H9 (cell line): ENCODE results near the gene SYNGR1. TPM values are rescaled to one million over a fixed set of nuclear protein-coding genes. Genes with fewer than 3 reads are reported as not detected.

ENCODE experiments used
- DNase-seq: peaks from one replicate; pipeline ENCODE4 v3.0.0-alpha.2; 2017
- H2AFZ ChIP-seq: one replicate; pipeline ENCODE4 v1.6.1; 2013; ENCODE audit warnings: mild to moderate bottlenecking, low read length, control low read depth, moderate library complexity
- H2AK5ac ChIP-seq: 2 replicates; pipeline ENCODE4 v1.6.1; 2013; ENCODE audit warnings: low read length, control low read depth, mixed read lengths; ENCODE audit not compliant: insufficient read length
- H2BK120ac ChIP-seq: one replicate; pipeline ENCODE4 v1.6.1; 2013; ENCODE audit warnings: low read depth, mild to moderate bottlenecking, low read length, control low read depth, inconsistent platforms; ENCODE audit not compliant: poor library complexity, severe bottlenecking
- H2BK12ac ChIP-seq: 2 replicates; pipeline ENCODE4 v1.6.1; 2013; ENCODE audit warnings: low read length, control low read depth, mixed read lengths, low read depth; ENCODE audit not compliant: insufficient read length
- H2BK15ac ChIP-seq: 2 replicates; pipeline ENCODE4 v1.6.1; 2013; ENCODE audit warnings: low read depth, low read length, control low read depth
- H2BK20ac ChIP-seq: one replicate; pipeline ENCODE4 v1.6.1; 2013; ENCODE audit warnings: low read depth, mild to moderate bottlenecking, low read length, control low read depth, inconsistent platforms; ENCODE audit not compliant: poor library complexity, severe bottlenecking
- H2BK5ac ChIP-seq: 2 replicates; pipeline ENCODE4 v1.6.1; 2013; ENCODE audit warnings: low read length, control low read depth, mixed read lengths; ENCODE audit not compliant: insufficient read length
- H3K14ac ChIP-seq: 2 replicates; pipeline ENCODE4 v1.6.1; 2013; ENCODE audit warnings: low read length, control low read depth; ENCODE audit not compliant: insufficient read depth
- H3K18ac ChIP-seq: 2 replicates; pipeline ENCODE4 v1.6.1; 2013; ENCODE audit warnings: low read depth, mild to moderate bottlenecking, mixed read lengths, low read length, control low read depth; ENCODE audit not compliant: insufficient read length
- H3K23ac ChIP-seq: 2 replicates; pipeline ENCODE4 v1.6.1; 2013; ENCODE audit warnings: low read length, control low read depth, mixed read lengths, low read depth; ENCODE audit not compliant: insufficient read length
- H3K23me2 ChIP-seq: 2 replicates; pipeline ENCODE4 v1.6.1; 2013; ENCODE audit warnings: low read depth, mild to moderate bottlenecking, mixed read lengths, low read length, control low read depth; ENCODE audit not compliant: insufficient read length, poor library complexity, severe bottlenecking
- H3K27ac ChIP-seq: 2 replicates; pipeline ENCODE4 v1.5.1; 2013; ENCODE audit warnings: low read length, control low read depth, mixed read lengths, low read depth; ENCODE audit not compliant: insufficient read length
- H3K27me3 ChIP-seq: 2 replicates; pipeline ENCODE4 v1.6.1; 2013; ENCODE audit warnings: low read length, control low read depth, inconsistent platforms; ENCODE audit not compliant: insufficient read depth
- H3K4ac ChIP-seq: 2 replicates; pipeline ENCODE4 v1.6.1; 2013; ENCODE audit warnings: low read depth, mild to moderate bottlenecking, control low read depth, inconsistent platforms, low read length, moderate library complexity
- H3K4me1 ChIP-seq: 2 replicates; pipeline ENCODE4 v1.6.1; 2013; ENCODE audit warnings: low read length, control low read depth, inconsistent platforms; ENCODE audit not compliant: insufficient read depth
- H3K4me2 ChIP-seq: 2 replicates; pipeline ENCODE4 v1.6.1; 2013; ENCODE audit warnings: low read length, control low read depth, mixed read lengths; ENCODE audit not compliant: insufficient read length, insufficient read depth
- H3K56ac ChIP-seq: 2 replicates; pipeline ENCODE4 v1.6.1; 2013; ENCODE audit warnings: low read depth, mild to moderate bottlenecking, mixed read lengths, low read length, control low read depth; ENCODE audit not compliant: insufficient read length
- H3K79me1 ChIP-seq: 2 replicates; pipeline ENCODE4 v1.6.1; 2013; ENCODE audit warnings: low read depth, mild to moderate bottlenecking, moderate library complexity, low read length, control low read depth, inconsistent platforms; ENCODE audit not compliant: insufficient read depth, poor library complexity, severe bottlenecking
- H3K79me2 ChIP-seq: 2 replicates; pipeline ENCODE4 v1.6.1; 2013; ENCODE audit warnings: low read length, control low read depth, inconsistent platforms; ENCODE audit not compliant: insufficient read depth
- H3K9ac ChIP-seq: 2 replicates; pipeline ENCODE4 v1.6.1; 2013; ENCODE audit warnings: low read length, control low read depth, mixed read lengths; ENCODE audit not compliant: insufficient read length; ENCODE audit errors: extremely low read depth
- H3K9me3 ChIP-seq: one replicate; pipeline ENCODE4 v1.6.1; 2013; ENCODE audit warnings: low read depth, low read length, inconsistent platforms; ENCODE audit not compliant: control insufficient read depth
- H3T11ph ChIP-seq: one replicate; pipeline ENCODE4 v1.6.1; 2013; ENCODE audit warnings: mild to moderate bottlenecking, low read length, control low read depth, inconsistent platforms
- H4K20me1 ChIP-seq: one replicate; pipeline ENCODE4 v1.6.1; 2013; ENCODE audit not compliant: control insufficient read depth, insufficient read length, insufficient read depth
- H4K5ac ChIP-seq: 2 replicates; pipeline ENCODE4 v1.6.1; 2013; ENCODE audit warnings: low read depth, mild to moderate bottlenecking, mixed read lengths, low read length, control low read depth; ENCODE audit not compliant: insufficient read length
- H4K8ac ChIP-seq: replicated peaks from 2 replicates; pipeline ENCODE4 v1.6.1; 2013; ENCODE audit warnings: low read length, control low read depth, mixed read lengths, low read depth; ENCODE audit not compliant: insufficient read length
- H4K91ac ChIP-seq: 2 replicates; pipeline ENCODE4 v1.6.1; 2013; ENCODE audit warnings: low read depth, mild to moderate bottlenecking, moderate library complexity, mixed read lengths, low read length, control low read depth; ENCODE audit not compliant: insufficient read length
- H3K27ac Mint-ChIP-seq, 3 experiments: 2 replicates in 2 of 3; 3 replicates in 1 of 3; pipeline ENCODE4 v1.8.0; 2020 to 2021; ENCODE audit warnings: mixed read lengths in 3 of 3, mild to moderate bottlenecking in 1 of 3, moderate library complexity in 1 of 3
- H3K27me3 Mint-ChIP-seq: 2 replicates; pipeline ENCODE4 v1.8.0; 2021; ENCODE audit warnings: low read depth, mild to moderate bottlenecking, moderate library complexity, mixed read lengths
- H3K36me3 Mint-ChIP-seq, 3 experiments: 2 replicates in 2 of 3; 3 replicates in 1 of 3; pipeline ENCODE4 v1.8.0; 2020 to 2021; ENCODE audit warnings: low read depth in 3 of 3, mixed read lengths in 3 of 3; ENCODE audit not compliant: insufficient read depth in 1 of 3
- H3K4me1 Mint-ChIP-seq, 2 experiments: 2 replicates each; pipeline ENCODE4 v1.8.0; 2020; ENCODE audit warnings: mixed read lengths in 2 of 2
- H3K4me3 Mint-ChIP-seq, 2 experiments: 2 replicates in 1 of 2; 3 replicates in 1 of 2; pipeline ENCODE4 v1.8.0; 2020 to 2021; ENCODE audit warnings: mild to moderate bottlenecking in 2 of 2, mixed read lengths in 2 of 2, moderate library complexity in 1 of 2
- H3K9me3 Mint-ChIP-seq, 2 experiments: 2 replicates in 1 of 2; 3 replicates in 1 of 2; pipeline ENCODE4 v1.8.0; 2020; ENCODE audit warnings: mild to moderate bottlenecking in 2 of 2, mixed read lengths in 2 of 2, moderate library complexity in 1 of 2
- WGBS: extraction: QIAGEN DNeasy Blood & Tissue Kit; methylation state at CpG from one replicate; pipeline ENCODE4 v1.1.7; 2013; ENCODE audit warnings: missing lambda C conversion rate, low lambda C conversion rate, mixed read lengths; ENCODE audit not compliant: insufficient read length; ENCODE audit errors: extremely low coverage; 5-methylcytosine and 5-hydroxymethylcytosine counted together
- total RNA-seq: library from RNA; stranded (reverse); gene quantifications from 2 replicates; pipeline ENCODE4 v1.2.1, GENCODE V29; 2021
- TF ChIP-seq, protein P1 (sequence below): fragments of 200-600 bp; sonication (generic); conservative IDR thresholded peaks from 3 replicates; pipeline ENCODE4 v1.8.0; 2021; ENCODE audit warnings: antibody characterized with exemption, mild to moderate bottlenecking

SYNGR1 gene
- total RNA-seq, 1 experiment from 2014 or later, result 13.2 TPM

- no peak overlapping the region for H3K27ac ChIP-seq
- no peak overlapping the region for H2BK5ac ChIP-seq
- TF ChIP-seq, protein P1, sequence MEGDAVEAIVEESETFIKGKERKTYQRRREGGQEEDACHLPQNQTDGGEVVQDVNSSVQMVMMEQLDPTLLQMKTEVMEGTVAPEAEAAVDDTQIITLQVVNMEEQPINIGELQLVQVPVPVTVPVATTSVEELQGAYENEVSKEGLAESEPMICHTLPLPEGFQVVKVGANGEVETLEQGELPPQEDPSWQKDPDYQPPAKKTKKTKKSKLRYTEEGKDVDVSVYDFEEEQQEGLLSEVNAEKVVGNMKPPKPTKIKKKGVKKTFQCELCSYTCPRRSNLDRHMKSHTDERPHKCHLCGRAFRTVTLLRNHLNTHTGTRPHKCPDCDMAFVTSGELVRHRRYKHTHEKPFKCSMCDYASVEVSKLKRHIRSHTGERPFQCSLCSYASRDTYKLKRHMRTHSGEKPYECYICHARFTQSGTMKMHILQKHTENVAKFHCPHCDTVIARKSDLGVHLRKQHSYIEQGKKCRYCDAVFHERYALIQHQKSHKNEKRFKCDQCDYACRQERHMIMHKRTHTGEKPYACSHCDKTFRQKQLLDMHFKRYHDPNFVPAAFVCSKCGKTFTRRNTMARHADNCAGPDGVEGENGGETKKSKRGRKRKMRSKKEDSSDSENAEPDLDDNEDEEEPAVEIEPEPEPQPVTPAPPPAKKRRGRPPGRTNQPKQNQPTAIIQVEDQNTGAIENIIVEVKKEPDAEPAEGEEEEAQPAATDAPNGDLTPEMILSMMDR, result no peak
- no peak overlapping the region for H3K4me3 Mint-ChIP-seq
- H3T11ph ChIP-seq, result no peak overlapping the region
- H4K20me1 ChIP-seq, result peaks cover 2% of the 10 kb centered on the region
- no peak overlapping the region for H3K9ac ChIP-seq
- no peak overlapping the region for H3K4ac ChIP-seq
- no peak overlapping the region for H2BK15ac ChIP-seq
- H3K79me2 ChIP-seq, result no peaks in the 10 kb centered on the region
- H3K14ac ChIP-seq, result no peak overlapping the region
- peaks cover 0 to 3% of the 10 kb centered on the region in 2 experiments; a peak in 1 of 4 replicates for H3K4me1 Mint-ChIP-seq
- DNase-seq, result no peak
- no peaks in the 10 kb centered on the region for H3K4me1 ChIP-seq
- no peak overlapping the region for H3K23ac ChIP-seq
- H3K23me2 ChIP-seq, result no peaks in the 10 kb centered on the region
- H3K18ac ChIP-seq, result no peak overlapping the region
- H3K79me1 ChIP-seq, result no peaks in the 10 kb centered on the region
- no peak overlapping the region for H3K27ac Mint-ChIP-seq
- no peak overlapping the region for H2BK20ac ChIP-seq
- no peaks in the 10 kb centered on the region for H3K9me3 ChIP-seq
- no CpG with 5 or more reads among the region's 6 CpGs for WGBS
- H3K9me3 Mint-ChIP-seq, result no peaks in the 10 kb centered on the region
- no peak overlapping the region for H2AK5ac ChIP-seq
- no peak overlapping the region for H3K4me2 ChIP-seq
- H4K8ac ChIP-seq, result no peak overlapping the region
- no peak overlapping the region for H2BK12ac ChIP-seq
- H3K36me3 Mint-ChIP-seq, result peaks cover 15 to 70% (median 51%) of the 10 kb centered on the region in 3 experiments
- no peak overlapping the region for H3K56ac ChIP-seq
- H2BK120ac ChIP-seq, result no peak overlapping the region
- no peak overlapping the region for H2AFZ ChIP-seq
- H4K91ac ChIP-seq, result no peak overlapping the region
- no peaks in the 10 kb centered on the region for H3K27me3 ChIP-seq
- no peak overlapping the region for H4K5ac ChIP-seq
- no peaks in the 10 kb centered on the region; the same call in 1 of the 2 replicates for H3K27me3 Mint-ChIP-seq
These were observed 69.3 kb downstream of the SYNGR1 start for GRCh38 chr22:39419096-39419495.
